GM23338 (cell line): Measurements from ENCODE around the gene RPIA. TPM values are rescaled to one million over a fixed set of nuclear protein-coding genes. Genes with fewer than 3 reads are reported as not detected.

Source experiments
- ATAC-seq: fragments of 200-7000 bp; cut with Tn5 transposase; 3 replicates; pipeline ENCODE4 v1.9.1; 2020
- DNase-seq: peaks from one replicate; pipeline ENCODE4 v3.0.0-alpha.2; 2015; ENCODE audit warnings: low spot score
- H2AFZ ChIP-seq: fragments of 200-600 bp; sonication (generic); 2 replicates; pipeline ENCODE4 v1.8.0; 2016; ENCODE audit warnings: antibody characterized with exemption, mild to moderate bottlenecking, moderate library complexity
- H3F3A ChIP-seq: fragments of 200-600 bp; sonication (generic); replicated peaks from 2 replicates; pipeline ENCODE4 v1.8.0; 2017; ENCODE audit warnings: antibody characterized with exemption, mixed run types, low read depth
- H3K27ac ChIP-seq: fragments of 200-600 bp; sonication (generic); 2 replicates; pipeline ENCODE4 v1.6.1; 2016; ENCODE audit warnings: low read depth
- H3K27me3 ChIP-seq: fragments of 200-600 bp; sonication (generic); 2 replicates; pipeline ENCODE4 v1.8.0; 2016; ENCODE audit warnings: mild to moderate bottlenecking, mixed run types, moderate library complexity; ENCODE audit not compliant: insufficient read depth
- H3K36me3 ChIP-seq: fragments of 200-600 bp; sonication (generic); 2 replicates; pipeline ENCODE4 v1.8.0; 2016; ENCODE audit warnings: mild to moderate bottlenecking; ENCODE audit not compliant: insufficient read depth
- H3K4me1 ChIP-seq: fragments of 200-600 bp; sonication (generic); 2 replicates; pipeline ENCODE4 v1.8.0; 2016; ENCODE audit warnings: mild to moderate bottlenecking, moderate library complexity; ENCODE audit not compliant: insufficient read depth
- H3K4me2 ChIP-seq: fragments of 200-600 bp; sonication (generic); 2 replicates; pipeline ENCODE4 v1.7.1; 2017; ENCODE audit warnings: mixed run types
- H3K4me3 ChIP-seq: fragments of 200-600 bp; sonication (generic); 2 replicates; pipeline ENCODE4 v1.6.1; 2016; ENCODE audit warnings: mixed run types
- H3K79me2 ChIP-seq: fragments of 200-600 bp; sonication (generic); replicated peaks from 2 replicates; pipeline ENCODE4 v1.8.0; 2017; ENCODE audit warnings: mild to moderate bottlenecking; ENCODE audit not compliant: insufficient read depth
- H3K9me2 ChIP-seq: fragments of 200-600 bp; sonication (generic); 2 replicates; pipeline ENCODE4 v1.8.0; 2017; ENCODE audit not compliant: insufficient read depth
- H4K20me1 ChIP-seq: fragments of 200-600 bp; sonication (generic); replicated peaks from 2 replicates; pipeline ENCODE4 v1.8.0; 2017; ENCODE audit warnings: mild to moderate bottlenecking; ENCODE audit not compliant: insufficient read depth
- H3K27ac Mint-ChIP-seq: 2 replicates; pipeline ENCODE4 v1.8.0; 2020; ENCODE audit warnings: inconsistent platforms, mild to moderate bottlenecking, moderate library complexity, mixed read lengths
- H3K27me3 Mint-ChIP-seq: 3 replicates; pipeline ENCODE4 v1.8.0; 2022; ENCODE audit warnings: low read depth, mild to moderate bottlenecking, moderate library complexity, mixed read lengths, inconsistent platforms; ENCODE audit not compliant: insufficient read depth, poor library complexity
- H3K36me3 Mint-ChIP-seq: 3 replicates; pipeline ENCODE4 v1.8.0; 2021; ENCODE audit warnings: low read depth, mild to moderate bottlenecking, inconsistent platforms, moderate library complexity, mixed read lengths
- H3K4me1 Mint-ChIP-seq: 3 replicates; pipeline ENCODE4 v1.8.0; 2020; ENCODE audit warnings: mild to moderate bottlenecking, inconsistent platforms, mixed read lengths
- H3K4me3 Mint-ChIP-seq: 3 replicates; pipeline ENCODE4 v1.8.0; 2021; ENCODE audit warnings: moderate library complexity, mild to moderate bottlenecking, inconsistent platforms, mixed read lengths
- H3K9me3 Mint-ChIP-seq: 3 replicates; pipeline ENCODE4 v1.8.0; 2020; ENCODE audit warnings: moderate library complexity, mild to moderate bottlenecking, inconsistent platforms, mixed read lengths
- CREB1 ChIP-seq: fragments of 250-450 bp; sonication (Bioruptor Pico); IDR thresholded peaks from 2 replicates; pipeline ENCODE4 v1.5.0; 2020; ENCODE audit warnings: low read depth, mild to moderate bottlenecking, moderate library complexity
- CTCF ChIP-seq, 2 experiments: fragments of 200-600 bp in 1 of 2; sonication (generic) in 1 of 2; conservative IDR thresholded peaks; 2 replicates each; pipeline versions ENCODE4 v1.5.1 to v1.6.1; 2016 to 2017; ENCODE audit warnings: antibody characterized with exemption in 2 of 2, low read depth in 2 of 2, mild to moderate bottlenecking in 2 of 2, moderate library complexity in 1 of 2
- ETS1 ChIP-seq: IDR thresholded peaks from 2 replicates; pipeline ENCODE4 v1.6.1; 2016; ENCODE audit warnings: antibody characterized with exemption
- EZH2 ChIP-seq: fragments of 200-600 bp; sonication (generic); IDR thresholded peaks from one replicate; pipeline ENCODE4 v1.8.0; 2017; ENCODE audit warnings: antibody characterized with exemption, mild to moderate bottlenecking, low read depth; ENCODE audit not compliant: unreplicated experiment
- EZH2phosphoT487 ChIP-seq: fragments of 200-600 bp; sonication (generic); IDR thresholded peaks from one replicate; pipeline ENCODE4 v1.8.1; 2018; ENCODE audit warnings: antibody characterized with exemption; ENCODE audit not compliant: unreplicated experiment
- JUNB ChIP-seq: IDR thresholded peaks from one replicate; pipeline ENCODE4 v1.6.1; 2016; ENCODE audit warnings: antibody characterized with exemption; ENCODE audit not compliant: unreplicated experiment
- NANOG ChIP-seq: IDR thresholded peaks from 2 replicates; pipeline ENCODE4 v1.6.1; 2016; ENCODE audit warnings: antibody characterized with exemption, borderline replicate concordance
- POLR2AphosphoS5 ChIP-seq: IDR thresholded peaks from 2 replicates; pipeline ENCODE4 v1.6.1; 2016; ENCODE audit warnings: antibody characterized with exemption, low read depth
- REST ChIP-seq: IDR thresholded peaks from one replicate; pipeline ENCODE4 v1.6.1; 2018; ENCODE audit warnings: antibody characterized with exemption; ENCODE audit not compliant: unreplicated experiment
- STAT1 ChIP-seq: IDR thresholded peaks from one replicate; pipeline ENCODE4 v1.6.1; 2016; ENCODE audit warnings: antibody characterized with exemption; ENCODE audit not compliant: unreplicated experiment
- ZNF114 ChIP-seq: fragments of 250-450 bp; sonication (Bioruptor Pico); IDR thresholded peaks from 2 replicates; pipeline ENCODE4 v1.5.0; 2020; ENCODE audit warnings: mild to moderate bottlenecking, moderate library complexity
- ZNF462 ChIP-seq: fragments of 250-450 bp; sonication (Bioruptor Pico); IDR thresholded peaks from 2 replicates; pipeline ENCODE4 v1.5.0; 2020; ENCODE audit warnings: mild to moderate bottlenecking, moderate library complexity
- polyA plus RNA-seq: library from polyadenylated mRNA; unstranded; fragments of >200 nt; fragmentation: Nextera tagmentation; extraction: Ambion mirVana; gene quantifications from 2 replicates; pipeline ENCODE4 v1.2.1, GENCODE V29; 2016
- total RNA-seq: library from RNA; depleted of rRNA; stranded (reverse); fragments of >200 nt; shearing (Covaris generic); gene quantifications from 2 replicates; pipeline ENCODE4 v1.2.3, GENCODE V29; 2014

The RPIA gene
- total and polyA plus RNA-seq, 2 experiments from 2014 or later = 18.8 to 22.5 TPM

GRCh38 chr2:88737385-88737784 is 45.9 kb downstream of the RPIA start:
- peaks cover 50% of the 10 kb centered on the region for H3K36me3 Mint-ChIP-seq

More at GRCh38 chr2:88737385-88737784, 45.9 kb downstream of the RPIA start:
- Histone ChIP-seq H3F3A (no peaks in the 10 kb centered on the region), H3K9me2 (no peaks in the 10 kb centered on the region), H2AFZ (no peak overlapping the region), H3K27me3 (no peaks in the 10 kb centered on the region), H3K36me3 (peaks cover 9% of the 10 kb centered on the region; the same call in 1 of the 2 replicates), H3K79me2 (peaks cover 4% of the 10 kb centered on the region), H4K20me1 (no peaks in the 10 kb centered on the region; the same call in 1 of the 2 replicates), H3K4me2 (no peak overlapping the region), H3K27ac (no peak overlapping the region), H3K4me3 (no peak overlapping the region), H3K4me1 (peaks cover 10% of the 10 kb centered on the region)
- DNase-seq = no peak
- Mint-ChIP-seq H3K4me3 (no peak overlapping the region), H3K27me3 (peaks cover 4% of the 10 kb centered on the region), H3K27ac (no peak overlapping the region), H3K4me1 (peaks cover 11% of the 10 kb centered on the region), H3K9me3 (peaks cover 4% of the 10 kb centered on the region; the same call in 1 of the 3 replicates)
- TF ChIP-seq ETS1 (no peak), CTCF (conservative IDR thresholded peaks at IDR 0.05; ENCODE audit: low read depth in 2 of 2) (no peak), CREB1 (CRISPR knock-in tag) (no peak), REST (no peak), ZNF462 (CRISPR knock-in tag) (no peak), STAT1 (no peak), EZH2 (no peak), ZNF114 (CRISPR knock-in tag) (no peak), EZH2phosphoT487 (no peak), POLR2AphosphoS5 (no peak), NANOG (no peak), JUNB (no peak)
- no peak for ATAC-seq
